ENCODE data around the gene PRDX1. TPM values are rescaled to one million over a fixed set of nuclear protein-coding genes. Genes with fewer than 3 reads are reported as not detected.

PRDX1 gene
- total and polyA plus RNA-seq, 2 experiments from 2014 or later, result 1,070 to 2,149 TPM

- TF ChIP-seq ZNF331 (CRISPR knock-in tag; IDR thresholded peaks at IDR 0.05; ENCODE audit: low read depth) (no peak), JUNB (IDR thresholded peaks at IDR 0.05; ENCODE audit: unreplicated experiment) (no peak), ZNF114 (CRISPR knock-in tag; IDR thresholded peaks at IDR 0.05) (no peak), CTCF (conservative IDR thresholded peaks at IDR 0.05; ENCODE audit: low read depth in 2 of 2) (no peak)
Measured at GRCh38 chr1:45507893-45508292, 13.8 kb downstream of the PRDX1 start (continued).

GRCh38 chr1:45507195-45507594 lies 14.5 kb downstream of the PRDX1 start:
- Histone ChIP-seq H3K9me2 (ENCODE audit: insufficient read depth) (no peaks in the 10 kb centered on the region), H3F3A (replicated peaks; ENCODE audit: low read depth) (peaks cover 58% of the 10 kb centered on the region), H3K4me2 (no peak overlapping the region), H3K36me3 (ENCODE audit: insufficient read depth) (peaks cover 37% of the 10 kb centered on the region), H3K27me3 (ENCODE audit: insufficient read depth) (no peaks in the 10 kb centered on the region), H3K27ac (ENCODE audit: low read depth) (0 out of 2 replicates have a peak overlapping the region, but pooled peaks have one; percentile 14), H3K4me3 (no peak overlapping the region), H4K20me1 (replicated peaks; ENCODE audit: insufficient read depth) (peaks cover 37% of the 10 kb centered on the region), H3K79me2 (replicated peaks; ENCODE audit: insufficient read depth) (peaks cover 2% of the 10 kb centered on the region; the same call in 1 of the 2 replicates), H2AFZ (no peak overlapping the region), H3K4me1 (ENCODE audit: insufficient read depth) (no peaks in the 10 kb centered on the region)
- no peak for TF ChIP-seq STAT1 (IDR thresholded peaks at IDR 0.05; ENCODE audit: unreplicated experiment)
- no peak for TF ChIP-seq REST (IDR thresholded peaks at IDR 0.05; ENCODE audit: unreplicated experiment)
- no peak for TF ChIP-seq EZH2 (IDR thresholded peaks at IDR 0.05; ENCODE audit: low read depth, unreplicated experiment)
- TF ChIP-seq ZNF114 (CRISPR knock-in tag; IDR thresholded peaks at IDR 0.05), result no peak
- TF ChIP-seq ETS1 (IDR thresholded peaks at IDR 0.05), result no peak
- no peak for TF ChIP-seq NANOG (IDR thresholded peaks at IDR 0.05; ENCODE audit: borderline replicate concordance)
- no peak for TF ChIP-seq ZNF462 (CRISPR knock-in tag; IDR thresholded peaks at IDR 0.05)
- TF ChIP-seq POLR2AphosphoS5 (IDR thresholded peaks at IDR 0.05; ENCODE audit: low read depth), result no peak
- no peak for TF ChIP-seq JUNB (IDR thresholded peaks at IDR 0.05; ENCODE audit: unreplicated experiment)
- no peak for TF ChIP-seq ZNF331 (CRISPR knock-in tag; IDR thresholded peaks at IDR 0.05; ENCODE audit: low read depth)
- no peak for TF ChIP-seq EZH2phosphoT487 (IDR thresholded peaks at IDR 0.05; ENCODE audit: unreplicated experiment)
- H3K4me1 Mint-ChIP-seq, result no peaks in the 10 kb centered on the region
- H3K9me3 Mint-ChIP-seq, result no peaks in the 10 kb centered on the region
- no peak overlapping the region for H3K27ac Mint-ChIP-seq
- peaks cover 46% of the 10 kb centered on the region for H3K36me3 Mint-ChIP-seq (ENCODE audit: low read depth)
- H3K4me3 Mint-ChIP-seq, result no peak overlapping the region
- peaks cover 1% of the 10 kb centered on the region for H3K27me3 Mint-ChIP-seq (ENCODE audit: insufficient read depth, low read depth, poor library complexity)
- DNase-seq (ENCODE audit: low spot score) (no peak), ATAC-seq (peak; percentile 3; the same call in 1 of the 3 replicates)
